Mucosa of gallbladder (tissue), 1 donor: ENCODE measurements around the gene NXT1. TPM values are rescaled to one million over a fixed set of nuclear protein-coding genes. Genes with fewer than 3 reads are reported as not detected.
A peak's percentile ranks its signal among the peaks of the same experiment; 100 is the strongest.
"Not testable (repeated sequence)": the region's sequence is repeated elsewhere in the genome, so short reads cannot be mapped to it uniquely, and the experiment has no call there.

Experiments
- DNase-seq: peaks from one replicate; pipeline ENCODE4 v3.0.0-alpha.2; 2020; ENCODE audit warnings: low spot score
- total RNA-seq: library from RNA; stranded (reverse); gene quantifications from one replicate; pipeline ENCODE4 v1.2.1, GENCODE V29; 2021
- donor health status: DM: no; HTN: no; CAD: no.

Gene NXT1
- total RNA-seq, 1 donor from 2014 or later: 10.5 TPM

DNA sequence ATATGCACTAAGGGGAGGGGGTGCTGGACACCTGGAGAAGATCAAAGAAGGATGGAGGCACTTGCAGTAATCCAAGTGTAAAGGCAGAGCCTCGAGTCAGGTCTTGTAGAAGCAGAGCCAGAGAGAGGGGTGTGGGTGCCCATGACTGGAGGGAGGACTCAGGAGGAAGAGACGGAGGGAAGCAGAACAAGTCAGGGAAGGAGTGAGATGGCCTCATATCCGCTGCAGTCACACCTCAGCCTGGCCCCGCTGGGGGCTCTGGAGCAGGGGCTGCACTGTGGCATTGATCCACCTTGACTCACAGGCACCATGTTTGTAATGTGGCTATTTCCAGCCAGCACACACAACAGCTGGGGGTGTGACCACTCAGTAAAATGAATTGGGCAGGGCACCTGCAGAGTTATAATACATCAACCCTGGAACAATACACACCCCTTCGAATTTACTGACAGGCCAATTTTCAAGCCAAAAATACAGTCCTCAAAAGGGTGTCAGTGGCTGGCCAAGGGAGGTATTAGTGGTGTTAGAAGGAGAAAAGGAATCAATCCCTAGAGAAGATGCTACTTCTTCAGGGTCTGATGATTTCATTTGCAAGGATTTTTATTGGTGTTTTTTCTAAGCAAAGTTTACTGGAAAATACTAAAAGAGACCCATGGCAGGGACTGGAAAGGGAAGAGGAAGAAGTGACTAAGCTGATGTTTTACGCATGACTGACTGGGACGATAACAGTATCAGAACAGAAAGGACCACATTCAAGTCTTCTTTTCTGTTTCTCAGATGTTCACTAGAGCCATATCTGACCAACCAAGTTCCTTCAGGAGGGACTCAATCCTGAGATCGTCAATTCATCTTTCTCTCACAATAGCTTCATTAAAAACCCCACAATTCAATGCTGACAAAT lies 18.9 kb upstream of the NXT1 start:
- no peak for DNase-seq

DNA sequence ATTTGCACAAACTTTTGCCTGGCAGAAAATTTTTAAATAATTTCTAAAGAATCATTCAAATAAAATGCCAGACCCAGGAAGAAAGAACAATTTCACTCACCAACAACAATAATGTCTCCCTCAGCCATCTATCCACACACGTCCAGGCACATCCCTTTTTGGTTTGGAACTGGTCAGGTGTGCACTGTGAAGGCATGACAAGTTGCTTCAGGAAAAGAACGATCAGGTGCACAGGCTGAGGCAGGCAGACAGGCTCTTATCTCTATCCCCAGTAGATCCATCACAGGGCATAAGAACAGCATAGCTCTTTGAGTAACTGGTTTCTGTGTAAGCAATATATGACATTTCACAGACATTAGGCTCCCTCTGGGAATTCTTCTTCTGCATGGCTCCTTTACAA lies 18.1 kb upstream of the NXT1 start:
- no peak for DNase-seq

DNA sequence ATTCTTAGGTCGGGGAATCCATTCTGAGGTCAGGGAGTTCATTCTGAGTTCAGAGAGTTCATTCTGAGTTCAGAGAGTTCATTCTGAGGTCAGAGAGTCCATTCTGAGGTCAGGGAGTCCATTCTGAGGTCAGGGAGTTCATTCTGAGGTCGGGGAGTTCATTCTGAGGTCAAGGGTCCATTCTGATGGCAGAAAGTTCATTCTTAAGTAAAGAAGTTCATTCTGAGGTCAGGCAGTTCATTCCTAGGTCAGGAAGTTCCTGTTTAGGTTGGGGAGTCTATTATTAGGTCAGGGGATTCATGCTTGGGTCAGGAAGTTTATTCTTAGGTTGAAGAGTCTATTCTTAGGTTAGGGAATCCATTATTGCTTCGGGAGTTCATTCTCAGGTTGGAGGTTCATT lies 16.5 kb upstream of the NXT1 start:
- no peak for DNase-seq

DNA sequence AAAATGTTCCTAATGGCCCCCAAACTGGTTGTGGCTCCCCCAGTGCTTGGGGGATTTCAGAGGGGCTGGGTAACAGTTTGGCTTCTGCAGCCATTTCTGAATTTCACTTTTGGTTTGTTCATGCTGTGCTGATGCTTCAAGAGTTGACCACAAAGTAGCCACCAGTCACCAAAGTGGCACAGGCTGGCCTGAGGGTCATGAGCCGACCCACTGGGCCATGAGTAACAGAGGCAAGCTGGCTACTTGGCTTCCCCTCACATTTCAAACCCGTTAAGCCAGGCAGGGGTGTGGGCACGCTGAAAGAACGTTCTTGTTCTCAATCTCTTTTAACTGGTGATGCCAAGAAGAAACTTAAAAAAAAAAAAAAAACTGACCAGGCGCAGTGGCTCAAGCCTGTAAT lies 15.1 kb upstream of the NXT1 start:
- no peak for DNase-seq

DNA sequence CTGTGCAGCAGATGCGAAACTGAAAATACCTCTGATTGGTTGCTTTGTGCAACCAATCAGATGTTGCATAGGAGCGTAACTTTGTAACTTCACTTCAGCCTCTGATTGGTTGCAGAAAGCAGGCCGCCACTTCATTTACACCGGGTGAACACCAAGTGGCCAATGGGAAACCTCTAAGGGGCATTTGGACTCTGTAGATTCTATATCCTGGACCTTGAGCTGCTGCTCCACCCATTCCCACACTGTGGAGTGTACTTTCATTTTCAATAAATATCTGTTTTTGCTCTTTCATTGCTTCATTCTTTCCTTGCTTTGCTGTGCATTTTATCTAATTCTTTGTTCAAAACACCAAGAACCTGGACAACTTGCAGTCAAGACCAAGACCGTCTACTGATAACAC lies 14.1 kb upstream of the NXT1 start:
- no peak for DNase-seq

DNA sequence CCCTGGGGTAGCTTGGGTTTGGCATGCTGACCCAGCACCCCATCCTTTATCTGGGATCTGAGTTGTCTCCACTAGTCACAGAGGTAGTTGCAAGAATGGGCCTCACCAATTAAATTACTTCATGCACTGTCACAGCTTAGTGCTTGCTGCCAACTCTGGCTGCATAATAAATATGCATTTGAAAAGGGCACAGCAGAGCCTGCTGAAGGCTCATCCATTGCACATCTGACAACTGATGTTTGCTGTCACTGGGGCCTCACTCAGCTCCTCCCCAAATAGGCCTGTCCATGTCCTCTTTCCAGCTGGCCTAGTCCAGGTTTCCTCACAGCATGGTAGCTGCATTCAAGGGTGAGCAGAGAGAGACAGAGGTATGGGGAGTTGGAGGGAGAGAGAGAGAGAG lies 13.3 kb upstream of the NXT1 start:
- no peak for DNase-seq

DNA sequence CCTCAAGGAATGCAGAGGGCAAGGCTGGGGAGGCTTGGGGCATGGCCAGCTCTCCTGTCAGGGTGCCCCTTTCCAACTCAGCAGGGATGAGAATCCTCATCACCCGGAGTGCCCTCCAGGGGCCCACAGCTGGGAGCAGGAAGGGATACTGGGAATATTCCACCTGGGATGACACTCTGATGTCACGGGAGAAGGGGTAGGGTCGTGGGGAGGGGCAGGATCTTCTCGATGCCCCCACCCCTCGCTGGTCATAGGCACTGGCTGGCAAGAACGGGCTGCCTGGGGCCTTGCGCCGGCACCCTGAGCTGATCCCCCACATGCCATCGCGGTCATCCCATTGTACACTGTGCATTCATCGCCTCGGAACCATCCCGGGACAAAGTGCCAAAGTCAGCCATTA lies 10.6 kb upstream of the NXT1 start:
- no peak for DNase-seq

DNA sequence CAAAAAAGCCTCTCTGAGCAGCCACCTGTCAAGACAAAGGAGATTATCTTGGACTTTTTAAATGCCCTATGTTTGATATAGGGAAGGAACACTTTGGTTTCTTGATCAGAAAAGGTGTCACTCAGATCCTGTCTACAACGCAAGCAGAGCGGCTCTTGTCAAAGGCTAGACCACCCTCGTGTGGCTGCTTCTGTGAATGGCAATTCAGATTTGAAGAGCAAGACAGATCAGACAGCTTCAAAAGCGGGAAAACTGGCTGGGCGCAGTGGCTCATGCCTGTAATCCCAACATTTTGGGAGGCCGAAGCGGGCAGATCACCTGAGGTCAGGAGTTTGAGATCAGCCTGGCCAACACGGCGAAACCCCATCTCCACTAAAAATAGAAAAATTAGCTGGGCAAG lies 10.1 kb upstream of the NXT1 start:
- peak; percentile 62 for DNase-seq

DNA sequence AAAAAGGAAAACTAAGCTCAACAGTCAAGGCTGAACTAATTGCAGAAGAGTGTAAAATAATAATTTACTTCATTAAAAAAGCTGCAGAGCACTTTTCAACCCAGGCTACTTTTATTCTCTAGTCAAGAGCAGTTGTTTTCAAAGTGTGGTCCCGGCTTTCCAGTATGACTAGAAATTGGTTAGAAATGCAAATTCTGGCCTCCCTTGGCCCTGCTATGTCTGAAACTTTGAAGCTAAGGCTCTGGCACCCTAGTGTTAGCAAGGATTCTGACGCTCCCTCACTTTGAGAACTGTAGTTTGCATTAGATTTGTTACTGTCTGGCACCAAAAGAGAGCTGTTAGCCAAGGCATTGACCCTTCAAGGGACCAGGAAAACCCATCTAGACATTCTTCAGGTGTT lies 9.5 kb upstream of the NXT1 start:
- no peak for DNase-seq

DNA sequence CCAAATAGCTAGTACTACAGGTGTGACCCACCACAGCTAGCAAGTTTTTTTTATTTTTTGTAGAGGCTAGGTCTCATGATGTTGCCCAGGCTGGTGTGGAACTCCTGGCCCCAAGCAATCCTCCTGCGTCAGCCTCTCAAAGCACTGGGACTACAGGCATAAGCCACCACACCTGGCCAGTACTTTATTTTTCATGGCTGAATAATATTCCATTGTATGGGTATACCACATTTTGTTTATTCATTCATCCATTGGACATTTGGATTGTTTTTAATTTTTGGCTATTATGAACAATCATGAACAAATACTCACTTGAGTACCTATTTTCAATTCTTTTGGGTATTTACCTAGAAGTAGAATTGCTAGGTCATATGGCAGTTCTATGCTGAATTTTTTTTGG lies 7.0 kb upstream of the NXT1 start:
- no peak for DNase-seq

DNA sequence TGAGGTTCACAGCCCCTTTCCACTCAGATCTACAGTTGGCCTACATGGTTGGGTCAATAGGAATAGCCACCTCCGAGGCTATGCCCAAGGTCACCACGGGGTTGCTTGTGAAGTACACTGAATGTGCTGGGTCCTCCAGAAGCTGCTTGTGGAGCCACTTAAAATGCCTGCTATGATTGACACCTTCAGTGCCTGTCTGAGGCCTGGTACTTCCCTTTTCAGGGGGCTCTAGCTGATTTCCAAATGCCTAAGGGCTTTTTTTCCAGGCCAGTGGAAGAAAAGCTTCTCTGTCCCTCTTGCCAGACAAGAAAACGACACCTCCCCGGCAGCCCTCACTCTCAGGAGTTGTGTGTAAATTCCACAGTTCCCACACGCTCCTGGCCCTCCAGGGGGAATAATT lies 6.3 kb upstream of the NXT1 start:
- DNase-seq: no peak

DNA sequence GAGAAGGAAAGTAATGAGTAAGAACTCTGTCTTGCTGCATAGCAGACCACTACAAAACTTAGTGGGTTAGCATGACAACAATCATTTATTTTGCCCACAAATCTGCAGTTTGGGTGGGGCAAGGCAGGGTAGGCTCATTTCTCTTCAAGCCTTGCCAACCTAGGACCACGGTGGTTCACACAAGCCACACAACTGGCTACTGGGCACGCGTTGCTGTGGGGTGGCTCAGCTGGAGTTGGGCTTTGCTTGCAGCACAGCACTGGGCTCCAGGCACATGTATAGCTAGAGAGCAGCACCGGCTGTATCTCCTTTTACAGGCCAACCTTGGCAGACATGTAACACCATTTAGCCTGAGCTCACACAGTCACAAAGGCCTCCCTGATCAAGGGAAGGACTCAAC lies 4.6 kb upstream of the NXT1 start:
- no peak for DNase-seq

DNA sequence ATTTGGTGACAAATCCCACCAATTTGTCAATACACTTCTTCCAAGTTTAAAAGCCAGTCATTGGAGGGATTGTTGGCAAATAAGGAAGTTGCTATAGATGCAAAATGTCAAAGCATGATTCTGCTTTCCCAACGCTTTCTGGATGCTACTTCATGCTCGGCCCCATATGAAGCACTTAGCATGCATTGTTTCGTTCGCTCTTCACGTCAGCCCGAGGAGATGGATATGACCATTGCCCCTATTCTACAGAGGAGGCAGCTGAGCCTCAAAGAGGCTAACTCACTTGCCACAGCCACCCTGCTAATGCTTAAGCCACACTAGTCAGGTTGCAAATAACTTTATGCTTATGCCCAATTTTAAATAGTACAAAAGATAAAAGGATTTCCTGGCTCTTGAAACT lies 2.8 kb upstream of the NXT1 start:
- no peak for DNase-seq

DNA sequence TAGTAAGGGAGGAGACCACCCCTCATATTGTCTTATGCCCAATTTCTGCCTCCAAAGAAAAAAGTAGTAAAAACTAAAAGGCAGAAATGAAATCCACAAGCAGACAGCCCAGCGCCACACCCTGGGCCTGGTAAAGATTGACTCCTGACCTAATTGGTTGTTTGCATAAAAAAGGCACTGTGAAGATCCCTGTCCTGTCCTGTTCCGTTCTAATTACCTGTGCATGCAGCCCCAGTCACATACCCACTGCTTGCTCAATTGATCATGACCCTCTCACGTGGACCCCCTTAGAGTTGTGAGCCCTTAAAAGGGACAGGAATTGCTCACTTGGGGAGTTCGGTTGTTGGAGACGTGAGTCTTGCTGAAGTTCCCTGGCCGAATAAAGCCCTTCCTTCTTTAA lies 2.1 kb upstream of the NXT1 start:
- DNase-seq: not testable (repeated sequence)

DNA sequence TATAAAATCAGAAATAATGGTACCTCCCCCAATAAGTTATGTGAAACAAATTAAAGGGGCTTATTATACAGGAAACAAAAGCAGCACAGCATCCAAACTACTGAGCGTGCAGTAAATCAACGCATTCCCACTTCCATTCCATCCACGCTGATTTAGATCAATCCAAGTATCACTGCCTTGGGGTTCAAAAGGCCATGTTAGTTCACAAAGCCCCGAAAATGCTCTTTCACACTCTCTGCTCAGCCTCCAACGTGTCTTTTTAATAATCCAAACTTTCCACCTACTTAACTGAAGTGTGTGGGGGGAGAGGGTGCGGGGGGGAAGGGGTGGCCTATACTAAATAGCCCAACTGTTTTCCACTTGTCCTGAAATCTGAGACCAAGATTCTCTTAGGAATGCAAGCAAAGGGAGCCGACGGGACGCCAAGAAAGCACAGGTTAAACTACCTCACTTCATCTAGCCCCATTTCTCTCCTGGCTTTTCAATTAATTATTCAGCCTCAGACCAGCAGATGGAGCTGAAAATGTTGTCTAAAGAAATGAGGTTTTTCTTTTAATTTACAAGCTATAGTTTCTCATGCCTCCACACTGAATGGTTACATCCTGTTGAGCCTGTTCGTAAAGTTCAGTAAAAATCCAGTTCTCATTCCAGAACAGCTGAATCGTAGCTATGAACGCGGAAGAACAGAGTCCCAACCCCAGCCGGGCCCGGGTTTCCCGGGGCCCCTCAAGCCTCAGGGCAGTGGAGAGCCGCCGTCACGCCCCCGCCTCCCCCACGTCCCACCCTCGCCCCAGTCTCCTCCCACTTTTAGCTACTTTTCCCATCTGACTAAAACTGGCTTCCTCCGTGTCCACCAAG lies 1.0 kb upstream of the NXT1 start:
- peak; percentile 80 for DNase-seq

DNA sequence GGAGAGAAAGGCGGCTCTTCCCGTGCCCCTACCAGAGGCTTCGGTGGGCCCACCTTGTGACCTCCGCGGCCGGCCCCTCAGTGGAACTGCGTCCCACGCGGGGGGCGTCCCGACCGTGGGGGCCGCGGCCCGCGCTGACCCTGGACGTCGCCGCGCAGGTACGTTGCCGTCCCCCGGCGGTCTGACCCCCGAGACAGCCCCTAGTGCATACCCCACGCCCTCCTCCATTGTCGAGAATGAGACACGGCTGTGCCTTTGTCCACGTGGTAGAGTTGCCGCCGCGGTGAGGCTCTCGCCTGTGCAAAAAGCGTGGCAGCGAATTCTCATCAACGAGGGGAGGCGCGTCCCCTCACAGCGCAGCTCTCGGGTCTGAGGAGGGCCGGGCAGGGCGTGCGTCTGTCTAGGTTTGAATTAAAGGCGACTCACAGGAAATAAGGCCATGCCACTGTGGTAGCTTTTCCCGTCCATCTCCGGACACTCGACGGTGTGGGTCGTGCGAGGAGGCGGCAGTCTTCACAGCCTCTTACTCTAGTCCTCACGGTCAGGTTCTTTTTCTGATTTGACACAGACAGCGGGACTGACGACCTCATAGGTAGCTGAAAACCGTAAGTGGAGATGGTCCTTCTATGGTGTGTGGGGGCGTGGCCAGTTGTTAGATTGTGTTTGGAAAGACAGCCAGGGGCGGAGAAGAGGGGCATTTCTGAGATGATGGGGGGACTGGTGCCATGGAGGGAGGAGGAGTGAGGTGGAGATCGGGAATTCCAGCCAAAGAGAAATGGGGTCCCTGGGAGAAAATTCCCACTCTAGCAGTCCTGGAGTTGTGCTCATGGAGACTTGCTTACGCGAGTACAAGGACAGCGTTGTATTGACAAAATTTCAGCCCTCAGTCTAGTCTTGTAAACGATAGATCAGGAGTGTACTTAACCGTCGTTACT lies 580 bp downstream of the NXT1 start:
- DNase-seq: peak; percentile 37

DNA sequence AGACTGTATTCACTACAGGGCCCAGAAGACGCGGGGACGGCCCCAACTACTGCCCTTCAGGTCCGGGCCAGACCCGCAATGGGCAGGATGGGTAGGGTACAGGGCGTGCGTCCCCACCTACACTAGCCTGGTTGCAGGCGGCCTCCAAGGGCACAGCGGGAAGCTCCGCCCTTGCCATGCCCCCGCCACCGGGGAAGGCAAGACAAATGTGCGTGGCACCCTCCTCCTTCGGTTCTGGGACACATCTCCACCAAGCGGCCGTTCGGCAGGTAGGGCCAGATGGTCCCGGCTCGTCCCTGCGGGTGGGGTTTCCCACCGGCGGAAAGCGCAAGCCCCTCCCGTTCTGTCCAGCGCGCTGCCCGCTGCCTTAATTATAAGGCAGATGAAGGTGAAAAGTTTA lies 5.6 kb downstream of the NXT1 start:
- no peak for DNase-seq

DNA sequence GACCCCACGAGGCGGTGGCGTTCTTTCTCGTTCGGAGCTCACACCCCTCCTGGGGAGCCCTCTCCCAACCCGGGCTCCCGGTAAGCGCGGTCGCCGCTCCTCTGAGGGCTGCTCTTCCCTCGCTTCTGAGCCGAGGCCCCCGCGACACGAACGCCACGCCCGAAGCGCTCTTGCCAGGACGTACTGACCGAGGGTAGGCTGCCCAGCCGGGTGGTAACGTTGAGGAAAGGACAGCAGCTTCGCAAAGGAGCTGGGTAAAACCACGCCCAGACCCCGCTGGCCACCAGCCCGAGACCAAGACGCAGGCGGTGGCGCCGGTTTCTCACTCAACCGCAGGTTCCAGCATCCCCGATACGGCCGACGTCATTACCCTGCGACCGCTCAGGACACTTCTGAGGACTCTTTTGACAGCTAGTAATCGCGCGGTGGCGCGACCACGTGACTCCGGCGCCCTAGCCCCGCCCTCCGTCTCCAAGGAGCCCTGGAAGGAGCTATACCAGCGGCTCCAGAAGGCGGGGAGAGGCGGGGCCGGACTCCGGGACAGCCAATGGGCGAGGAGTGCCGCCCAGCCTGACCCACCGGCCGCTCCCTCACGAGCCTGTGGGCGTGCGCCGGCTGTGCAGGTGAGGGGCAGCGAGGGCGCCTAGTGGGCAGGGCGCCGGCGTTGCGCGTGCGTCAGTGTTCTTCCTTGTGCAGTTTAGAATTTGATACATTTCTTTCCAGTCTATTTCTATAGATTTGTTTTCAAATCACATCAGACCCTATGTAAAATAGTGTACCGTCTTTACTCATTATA lies 7.4 kb downstream of the NXT1 start:
- DNase-seq: peak; percentile 100

DNA sequence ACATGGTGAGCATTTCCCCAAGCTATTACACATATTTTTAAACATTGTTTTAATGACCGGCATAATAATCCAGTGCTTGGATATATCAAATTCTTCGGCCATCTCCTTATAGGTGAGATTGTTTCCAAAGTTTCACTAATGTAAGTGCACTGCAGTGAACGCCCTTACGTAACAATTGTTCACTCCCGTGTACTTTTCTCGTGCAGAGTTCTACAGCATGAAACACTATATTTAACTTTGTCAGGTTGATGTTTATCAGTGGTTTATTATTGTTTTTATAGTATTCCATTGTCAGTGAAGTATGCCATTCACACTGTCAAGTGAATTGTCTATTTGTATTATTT lies 7.9 kb downstream of the NXT1 start:
- no peak for DNase-seq

DNA sequence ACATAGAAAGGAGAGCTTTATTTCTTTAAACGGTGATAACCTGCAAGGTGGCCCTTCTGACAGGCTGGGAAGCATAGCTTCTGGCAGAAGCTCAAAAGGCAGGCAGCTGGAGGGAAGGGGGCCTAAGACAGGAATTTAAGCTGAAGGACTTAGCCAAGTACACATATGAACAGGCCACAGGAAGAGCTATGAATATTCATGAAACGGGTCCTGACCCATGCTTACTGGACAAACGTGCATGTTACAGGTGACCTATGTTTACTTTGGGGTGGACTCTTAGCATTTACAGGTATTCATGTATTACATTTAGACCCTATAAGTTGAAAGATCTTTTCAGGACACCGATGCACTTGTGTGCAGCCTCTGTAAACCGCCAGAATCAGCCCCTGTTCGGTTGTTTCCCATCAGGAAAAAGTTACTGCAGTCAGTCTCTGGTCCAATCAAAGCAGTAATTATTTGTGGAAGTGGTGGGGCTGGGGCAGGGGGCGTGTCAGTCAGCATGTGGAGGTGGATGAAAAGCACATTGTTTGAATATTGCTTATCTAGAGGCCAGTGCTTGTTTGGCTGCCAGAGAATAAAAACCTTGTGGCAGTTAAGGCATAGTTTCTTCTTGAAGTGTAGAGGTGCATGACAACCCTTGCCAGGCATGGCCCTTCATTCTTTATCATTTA lies 8.5 kb downstream of the NXT1 start:
- DNase-seq: no peak

DNA sequence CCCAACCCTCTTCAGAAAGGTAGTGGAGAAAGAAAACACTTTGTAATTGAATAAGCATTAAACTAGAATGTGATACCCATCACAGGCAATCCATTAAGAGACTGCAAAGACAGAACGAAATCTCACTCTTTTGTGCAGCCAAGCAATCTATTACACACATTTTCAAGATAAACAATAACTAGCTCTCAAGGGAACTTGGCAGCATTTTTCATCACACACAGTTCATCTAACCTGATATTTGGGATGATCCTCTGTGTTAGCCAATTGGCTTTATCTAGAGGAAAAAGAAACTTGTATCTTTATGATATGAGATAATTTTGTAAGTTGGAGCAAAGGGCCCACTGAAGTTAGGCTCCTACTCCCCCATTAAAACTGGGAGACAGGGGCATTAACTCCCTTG lies 9.9 kb downstream of the NXT1 start:
- DNase-seq: no peak
